Heart right ventricle (tissue), 16 donors: ENCODE results near the gene PFDN2. TPM values are rescaled to one million over a fixed set of nuclear protein-coding genes. Genes with fewer than 3 reads are reported as not detected.
"Not testable (repeated sequence)": the region's sequence is repeated elsewhere in the genome, so short reads cannot be mapped to it uniquely, and the experiment has no call there.

Source experiments
- ATAC-seq, 8 donors: fragments of 200-7000 bp; cut with Tn5 transposase; one replicate each; pipeline ENCODE4 v1.9.1; 2020; ENCODE audit warnings: mild to moderate bottlenecking in 8 of 8, moderate library complexity in 8 of 8, moderate number of reproducible peaks in 1 of 8
- DNase-seq, 2 donors: peaks; one replicate each; pipeline ENCODE4 v3.0.0-alpha.2; 2020
- H3K27ac ChIP-seq, 10 donors: fragments of 200-600 bp; sonication (generic) in 2 of 10; one replicate each; pipeline versions ENCODE4 v1.5.0 to v1.8.0; 2020 to 2022; ENCODE audit warnings: mild to moderate bottlenecking in 3 of 10
- H3K27me3 ChIP-seq, 7 donors: fragments of 200-600 bp; one replicate each; pipeline ENCODE4 v1.8.0; 2021 to 2022; ENCODE audit warnings: mild to moderate bottlenecking in 2 of 7
- H3K36me3 ChIP-seq, 9 donors: fragments of 200-600 bp; sonication (generic) in 1 of 9; one replicate each; pipeline versions ENCODE4 v1.5.0 to v1.8.0; 2020 to 2022; ENCODE audit warnings: mild to moderate bottlenecking in 2 of 9
- H3K4me1 ChIP-seq, 9 donors: fragments of 200-600 bp; sonication (generic) in 1 of 9; one replicate each; pipeline versions ENCODE4 v1.5.0 to v1.8.0; 2020 to 2022; ENCODE audit warnings: mild to moderate bottlenecking in 4 of 9
- H3K4me3 ChIP-seq, 10 donors: fragments of 200-600 bp; sonication (generic) in 2 of 10; one replicate each; pipeline versions ENCODE4 v1.5.0 to v1.8.0; 2020 to 2022; ENCODE audit warnings: mild to moderate bottlenecking in 7 of 10, moderate library complexity in 2 of 10
- H3K9me3 ChIP-seq, 11 donors: fragments of 200-600 bp in 10 of 11; sonication (generic) in 2 of 11; one replicate each; pipeline versions ENCODE4 v1.5.0 to v1.8.0; 2013 to 2022; ENCODE audit warnings: mild to moderate bottlenecking in 2 of 11, control low read depth in 1 of 11, moderate library complexity in 1 of 11
- CTCF ChIP-seq, 9 donors: fragments of 200-600 bp; sonication (generic) in 2 of 9; IDR thresholded peaks; one replicate each; pipeline versions ENCODE4 v1.5.0 to v1.8.0; 2021 to 2022; ENCODE audit warnings: antibody characterized with exemption in 9 of 9, mild to moderate bottlenecking in 5 of 9, moderate library complexity in 1 of 9
- WGBS, 2 donors: extraction: QIAGEN DNeasy Blood & Tissue Kit; methylation state at CpG; one replicate each; pipeline ENCODE4 v1.1.7; 2013; ENCODE audit warnings: inconsistent platforms in 1 of 2; 5-methylcytosine and 5-hydroxymethylcytosine counted together
- intact Hi-C, 10 donors: fragments of 100-400 bp; cut with DNase I; formaldehyde crosslinking; loops; one replicate each; pipeline versions ENCODE4 v1.11.1 to v1.14.2; 2022
- polyA plus RNA-seq, 2 donors: library from polyadenylated mRNA; stranded (reverse); fragments of 200-250 nt; gene quantifications; one replicate each; pipeline ENCODE4 v1.2.3, GENCODE V29; 2013
- total RNA-seq, 10 donors: library from RNA; stranded (reverse); fragmentation: NEBNext Ultra II Directional in 3 of 10; extraction: Animal tissue kit (Norgen Biotek cat#: 25700) in 3 of 10; gene quantifications; one replicate each; pipeline versions ENCODE4 v1.2.1 to v1.2.4, GENCODE V29; 2021 to 2023
- donor health status: Arrhythmogenic right ventricular cardiomyopathy.
- donor health status: ischemic (EF 13 %, LVEDD 7.1; RV severe dilation, severe dysfunction).
- donor health status: healthy with polysubstance abuse.
- donor health status: DM: no; HTN: yes; CAD: no.
- donor health status: DM: no; HTN: no; CAD: no.
- donor health status: ischemic (EF 25% LVEDD 6.9; RV normal size, moderate dysfunction).
- donor health status: ischemic (EF 25% LVEDD 5.7; RV mildly dilated, moderate dysfunction).
- donor health status: healthy.
- donor health status: DM: yes; HTN: yes; CAD: no.
- donor health status: Ischemic cardiomyopathy.
- donor health status: ischemic (EF 35%, LVEDD 5.7; RV mildly dilated, moderate dysfunction).
- donor health status: nonischemic (EF 11% LVEDD 7.7; RV severe dilation, severe dysfunction).
- donor health status: DM: yes; HTN: yes; CAD: no.
- donor health status: PGD.
- donor health status: ischemic (EF 29% LVEDD 5.4; RV normal size, mild dysfunction).
- donor health status: nonischemic (EF 23%, LVEDD 6.1; RV moderate dilation, normal function).

Gene PFDN2
- total and polyA plus RNA-seq, 12 donors, result 44.6 to 273 (median 55.9) TPM

GRCh38 chr1:161122967-161123366, 5.1 kb upstream of the PFDN2 start:
- peaks cover 0 to 84% (median 63%) of the 10 kb centered on the region in 9 donors for H3K36me3 ChIP-seq
- intact Hi-C loops, result no loop called here
- H3K27ac ChIP-seq, result no peak overlapping the region
- H3K9me3 ChIP-seq, result no peaks in the 10 kb centered on the region
- ATAC-seq (no peak), DNase-seq (no peak)
- H3K4me1 ChIP-seq, result peaks cover 10 to 52% (median 33%) of the 10 kb centered on the region in 9 donors
- H3K27me3 ChIP-seq, result no peaks in the 10 kb centered on the region
- H3K4me3 ChIP-seq, result no peak overlapping the region
- TF ChIP-seq CTCF (IDR thresholded peaks at IDR 0.05), result no peak
- 83 to 87% methylated on average over 6 of the region's 6 CpGs for WGBS, 2 donors

DNA sequence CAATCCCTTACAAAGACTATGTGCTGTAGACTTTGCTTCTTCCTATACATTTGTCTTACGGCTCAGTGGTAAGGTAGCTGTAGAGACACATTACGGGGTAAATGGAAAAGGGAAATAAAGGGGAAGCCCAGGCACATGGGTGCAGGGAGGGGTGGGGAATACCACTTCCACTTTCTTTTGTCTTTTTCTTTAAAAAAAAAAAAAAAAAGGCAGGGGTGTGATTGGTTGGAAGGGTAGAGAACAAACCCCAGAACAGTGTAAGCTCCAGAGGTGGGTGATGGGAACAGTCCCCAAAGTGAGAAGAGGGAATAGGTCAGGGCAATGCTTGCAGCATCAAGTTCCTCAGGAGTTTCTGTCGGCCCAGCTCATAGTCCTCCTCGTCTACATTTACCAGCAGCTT, 4.0 kb upstream of the PFDN2 start:
- intact Hi-C loops, result no loop called here
- H3K36me3 ChIP-seq, result peaks cover 0 to 72% (median 52%) of the 10 kb centered on the region in 9 donors
- 70 to 75% methylated on average over 4 of the region's 4 CpGs for WGBS, 2 donors
- H3K9me3 ChIP-seq, result no peaks in the 10 kb centered on the region
- no peaks in the 10 kb centered on the region for H3K27me3 ChIP-seq
- H3K4me1 ChIP-seq, result peaks cover 13 to 46% (median 30%) of the 10 kb centered on the region in 9 donors
- ATAC-seq (no peak), DNase-seq (no peak)
- H3K27ac ChIP-seq, result peak overlapping the region in 1 of 10 donors; percentile 23
- H3K4me3 ChIP-seq, result no peak overlapping the region
- TF ChIP-seq CTCF (IDR thresholded peaks at IDR 0.05), result no peak

DNA sequence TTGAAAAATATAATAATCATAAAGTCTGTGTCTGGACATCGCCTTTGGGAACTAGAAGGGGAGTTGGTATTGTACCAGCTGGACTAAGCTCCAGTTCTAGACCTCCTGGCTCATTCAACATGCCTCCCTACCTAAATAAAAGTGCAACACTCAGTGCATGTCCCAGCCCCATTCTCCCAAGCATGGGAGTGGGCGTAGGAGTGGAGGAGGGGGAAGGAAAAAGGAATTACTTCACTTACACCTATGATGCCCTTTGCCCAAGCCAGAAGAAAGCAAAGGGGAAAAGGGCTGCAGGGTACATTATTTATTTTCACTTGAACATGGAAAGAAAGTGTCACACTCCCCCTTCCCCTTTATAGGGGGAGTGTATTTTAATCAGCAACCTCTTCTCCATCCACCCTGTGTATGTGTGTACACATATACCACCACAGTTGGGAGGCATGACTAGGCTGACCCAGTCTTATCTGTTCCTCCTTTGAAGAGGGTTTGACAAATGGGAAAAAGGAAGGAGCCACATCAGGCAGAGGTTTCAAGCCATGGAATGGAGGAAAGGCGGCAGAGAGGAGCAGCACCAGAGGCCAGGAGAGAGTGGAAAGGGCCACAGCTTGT, 3.3 kb upstream of the PFDN2 start:
- 93 to 97% methylated on average over 3 of the region's 3 CpGs for WGBS, 2 donors
- no peak for TF ChIP-seq CTCF (IDR thresholded peaks at IDR 0.05)
- no peak for ATAC-seq
- Histone ChIP-seq H3K36me3 (peaks cover 0 to 65% (median 45%) of the 10 kb centered on the region in 9 donors), H3K27me3 (no peaks in the 10 kb centered on the region), H3K9me3 (no peaks in the 10 kb centered on the region), H3K27ac (peak overlapping the region in 1 of 10 donors; percentile 15), H3K4me3 (no peak overlapping the region), H3K4me1 (peaks cover 14 to 53% (median 36%) of the 10 kb centered on the region in 9 donors)
- intact Hi-C loops, result no loop called here
- no peak for DNase-seq

DNA sequence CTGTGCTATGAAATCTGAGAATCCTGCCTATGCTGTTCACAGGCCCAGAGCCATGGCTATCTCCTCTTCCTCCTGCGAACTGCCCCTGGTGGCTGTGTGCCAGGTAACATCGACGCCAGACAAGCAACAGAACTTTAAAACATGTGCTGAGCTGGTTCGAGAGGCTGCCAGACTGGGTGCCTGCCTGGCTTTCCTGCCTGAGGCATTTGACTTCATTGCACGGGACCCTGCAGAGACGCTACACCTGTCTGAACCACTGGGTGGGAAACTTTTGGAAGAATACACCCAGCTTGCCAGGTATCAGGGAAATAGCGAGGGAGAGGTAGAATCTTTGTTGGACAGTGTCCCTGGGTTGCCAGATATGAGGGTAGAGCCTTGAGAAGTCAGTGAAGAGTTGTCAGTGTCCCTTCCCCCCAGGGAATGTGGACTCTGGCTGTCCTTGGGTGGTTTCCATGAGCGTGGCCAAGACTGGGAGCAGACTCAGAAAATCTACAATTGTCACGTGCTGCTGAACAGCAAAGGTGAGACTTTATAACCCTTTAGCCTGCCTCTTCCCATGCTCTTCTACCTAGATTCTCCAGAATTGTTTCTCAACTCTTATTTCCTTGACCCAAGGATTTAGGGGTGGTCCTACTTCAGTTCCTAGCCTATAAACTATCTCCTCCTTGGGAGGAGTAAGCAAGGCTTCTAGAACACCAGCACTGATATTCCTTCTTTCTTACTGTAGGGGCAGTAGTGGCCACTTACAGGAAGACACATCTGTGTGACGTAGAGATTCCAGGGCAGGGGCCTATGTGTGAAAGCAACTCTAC, 1.5 kb upstream of the PFDN2 start:
- H3K27ac ChIP-seq, result peak overlapping the region in 9 of 10 donors; percentile 86 to 97 (median 95)
- 29 to 33% methylated on average over 10 of the region's 10 CpGs for WGBS, 2 donors
- no peaks in the 10 kb centered on the region for H3K9me3 ChIP-seq
- peak in 7 of 9 donors; percentile 14 to 44 (median 34) for TF ChIP-seq CTCF (IDR thresholded peaks at IDR 0.05)
- H3K27me3 ChIP-seq, result no peaks in the 10 kb centered on the region
- peaks cover 14 to 70% (median 53%) of the 10 kb centered on the region in 9 donors for H3K4me1 ChIP-seq
- peak overlapping the region in 8 of 10 donors; percentile 70 to 100 (median 90) for H3K4me3 ChIP-seq
- peak in 7 of 8 donors; percentile 13 to 59 (median 34) for ATAC-seq
- intact Hi-C loops, result loop anchor here in 3 of 10 donors (1.0 to 5.0 kb wide), 3 partner anchors 9 to 72 kb away; partner anchors contain the start of genes UFC1 (in 1 of the 3) and USF1 (in 1 of the 3)
- peak; percentile 52 to 58 for DNase-seq
- H3K36me3 ChIP-seq, result peaks cover 0 to 56% (median 43%) of the 10 kb centered on the region in 9 donors

DNA sequence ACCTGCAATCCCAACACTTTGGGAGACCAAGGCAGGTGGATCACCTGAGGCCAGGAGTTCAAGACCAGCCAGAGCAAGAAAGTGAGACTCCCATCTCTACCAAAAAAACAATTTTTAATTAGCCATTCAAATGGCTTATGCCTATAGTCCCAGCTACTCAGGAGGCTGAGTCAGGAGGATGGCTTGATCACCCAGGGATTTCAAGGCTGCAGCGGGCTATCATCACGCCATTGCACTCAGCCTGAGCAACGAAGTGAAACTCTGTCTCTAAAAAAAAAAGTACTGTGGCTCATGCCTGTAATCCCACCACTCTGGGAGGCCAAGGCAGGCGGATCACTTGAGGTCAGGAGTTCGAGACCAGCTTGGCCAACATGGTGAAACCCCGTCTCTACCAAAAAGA, 1.9 kb downstream of the PFDN2 start:
- H3K27me3 ChIP-seq, H3K27ac ChIP-seq, H3K9me3 ChIP-seq, ATAC-seq, H3K4me3 ChIP-seq, DNase-seq: not testable (repeated sequence)
- intact Hi-C loops, result loop anchor here in 2 of 10 donors (5.0 kb wide), 2 partner anchors 36 to 69 kb away; partner anchors contain the start of genes UFC1 (in 1 of the 2) and USF1 (in 1 of the 2)
- Histone ChIP-seq H3K4me1 (peaks cover 14 to 88% (median 68%) of the 10 kb centered on the region in 9 donors), H3K36me3 (peaks cover 0 to 28% (median 11%) of the 10 kb centered on the region in 9 donors)
- WGBS, 2 donors, result 86 to 88% methylated on average over 6 of the region's 6 CpGs
